GM23338 (cell line): ENCODE data around the gene HSPA12B. TPM values are rescaled to one million over a fixed set of nuclear protein-coding genes. Genes with fewer than 3 reads are reported as not detected.

ENCODE experiments used
- ATAC-seq: fragments of 200-7000 bp; cut with Tn5 transposase; 3 replicates; pipeline ENCODE4 v1.9.1; 2020
- DNase-seq: peaks from one replicate; pipeline ENCODE4 v3.0.0-alpha.2; 2015; ENCODE audit warnings: low spot score
- H2AFZ ChIP-seq: fragments of 200-600 bp; sonication (generic); 2 replicates; pipeline ENCODE4 v1.8.0; 2016; ENCODE audit warnings: antibody characterized with exemption, mild to moderate bottlenecking, moderate library complexity
- H3F3A ChIP-seq: fragments of 200-600 bp; sonication (generic); replicated peaks from 2 replicates; pipeline ENCODE4 v1.8.0; 2017; ENCODE audit warnings: antibody characterized with exemption, mixed run types, low read depth
- H3K27ac ChIP-seq: fragments of 200-600 bp; sonication (generic); 2 replicates; pipeline ENCODE4 v1.6.1; 2016; ENCODE audit warnings: low read depth
- H3K27me3 ChIP-seq: fragments of 200-600 bp; sonication (generic); 2 replicates; pipeline ENCODE4 v1.8.0; 2016; ENCODE audit warnings: mild to moderate bottlenecking, mixed run types, moderate library complexity; ENCODE audit not compliant: insufficient read depth
- H3K36me3 ChIP-seq: fragments of 200-600 bp; sonication (generic); 2 replicates; pipeline ENCODE4 v1.8.0; 2016; ENCODE audit warnings: mild to moderate bottlenecking; ENCODE audit not compliant: insufficient read depth
- H3K4me1 ChIP-seq: fragments of 200-600 bp; sonication (generic); 2 replicates; pipeline ENCODE4 v1.8.0; 2016; ENCODE audit warnings: mild to moderate bottlenecking, moderate library complexity; ENCODE audit not compliant: insufficient read depth
- H3K4me2 ChIP-seq: fragments of 200-600 bp; sonication (generic); 2 replicates; pipeline ENCODE4 v1.7.1; 2017; ENCODE audit warnings: mixed run types
- H3K4me3 ChIP-seq: fragments of 200-600 bp; sonication (generic); 2 replicates; pipeline ENCODE4 v1.6.1; 2016; ENCODE audit warnings: mixed run types
- H3K79me2 ChIP-seq: fragments of 200-600 bp; sonication (generic); replicated peaks from 2 replicates; pipeline ENCODE4 v1.8.0; 2017; ENCODE audit warnings: mild to moderate bottlenecking; ENCODE audit not compliant: insufficient read depth
- H3K9me2 ChIP-seq: fragments of 200-600 bp; sonication (generic); 2 replicates; pipeline ENCODE4 v1.8.0; 2017; ENCODE audit not compliant: insufficient read depth
- H4K20me1 ChIP-seq: fragments of 200-600 bp; sonication (generic); replicated peaks from 2 replicates; pipeline ENCODE4 v1.8.0; 2017; ENCODE audit warnings: mild to moderate bottlenecking; ENCODE audit not compliant: insufficient read depth
- H3K27ac Mint-ChIP-seq: 2 replicates; pipeline ENCODE4 v1.8.0; 2020; ENCODE audit warnings: inconsistent platforms, mild to moderate bottlenecking, moderate library complexity, mixed read lengths
- H3K27me3 Mint-ChIP-seq: 3 replicates; pipeline ENCODE4 v1.8.0; 2022; ENCODE audit warnings: low read depth, mild to moderate bottlenecking, moderate library complexity, mixed read lengths, inconsistent platforms; ENCODE audit not compliant: insufficient read depth, poor library complexity
- H3K36me3 Mint-ChIP-seq: 3 replicates; pipeline ENCODE4 v1.8.0; 2021; ENCODE audit warnings: low read depth, mild to moderate bottlenecking, inconsistent platforms, moderate library complexity, mixed read lengths
- H3K4me1 Mint-ChIP-seq: 3 replicates; pipeline ENCODE4 v1.8.0; 2020; ENCODE audit warnings: mild to moderate bottlenecking, inconsistent platforms, mixed read lengths
- H3K4me3 Mint-ChIP-seq: 3 replicates; pipeline ENCODE4 v1.8.0; 2021; ENCODE audit warnings: moderate library complexity, mild to moderate bottlenecking, inconsistent platforms, mixed read lengths
- H3K9me3 Mint-ChIP-seq: 3 replicates; pipeline ENCODE4 v1.8.0; 2020; ENCODE audit warnings: moderate library complexity, mild to moderate bottlenecking, inconsistent platforms, mixed read lengths
- CREB1 ChIP-seq: fragments of 250-450 bp; sonication (Bioruptor Pico); IDR thresholded peaks from 2 replicates; pipeline ENCODE4 v1.5.0; 2020; ENCODE audit warnings: low read depth, mild to moderate bottlenecking, moderate library complexity
- EZH2 ChIP-seq: fragments of 200-600 bp; sonication (generic); IDR thresholded peaks from one replicate; pipeline ENCODE4 v1.8.0; 2017; ENCODE audit warnings: antibody characterized with exemption, mild to moderate bottlenecking, low read depth; ENCODE audit not compliant: unreplicated experiment
- EZH2phosphoT487 ChIP-seq: fragments of 200-600 bp; sonication (generic); IDR thresholded peaks from one replicate; pipeline ENCODE4 v1.8.1; 2018; ENCODE audit warnings: antibody characterized with exemption; ENCODE audit not compliant: unreplicated experiment
- JUNB ChIP-seq: IDR thresholded peaks from one replicate; pipeline ENCODE4 v1.6.1; 2016; ENCODE audit warnings: antibody characterized with exemption; ENCODE audit not compliant: unreplicated experiment
- NANOG ChIP-seq: IDR thresholded peaks from 2 replicates; pipeline ENCODE4 v1.6.1; 2016; ENCODE audit warnings: antibody characterized with exemption, borderline replicate concordance
- POLR2AphosphoS5 ChIP-seq: IDR thresholded peaks from 2 replicates; pipeline ENCODE4 v1.6.1; 2016; ENCODE audit warnings: antibody characterized with exemption, low read depth
- STAT1 ChIP-seq: IDR thresholded peaks from one replicate; pipeline ENCODE4 v1.6.1; 2016; ENCODE audit warnings: antibody characterized with exemption; ENCODE audit not compliant: unreplicated experiment
- ZNF114 ChIP-seq: fragments of 250-450 bp; sonication (Bioruptor Pico); IDR thresholded peaks from 2 replicates; pipeline ENCODE4 v1.5.0; 2020; ENCODE audit warnings: mild to moderate bottlenecking, moderate library complexity
- ZNF331 ChIP-seq: fragments of 250-450 bp; sonication (Bioruptor Pico); IDR thresholded peaks from 2 replicates; pipeline ENCODE4 v1.5.0; 2020; ENCODE audit warnings: low read depth, mild to moderate bottlenecking, moderate library complexity
- polyA plus RNA-seq: library from polyadenylated mRNA; unstranded; fragments of >200 nt; fragmentation: Nextera tagmentation; extraction: Ambion mirVana; gene quantifications from 2 replicates; pipeline ENCODE4 v1.2.1, GENCODE V29; 2016
- total RNA-seq: library from RNA; depleted of rRNA; stranded (reverse); fragments of >200 nt; shearing (Covaris generic); gene quantifications from 2 replicates; pipeline ENCODE4 v1.2.3, GENCODE V29; 2014
- TF ChIP-seq, protein P1 (sequence below): fragments of 250-450 bp; sonication (Bioruptor Pico); IDR thresholded peaks from 2 replicates; pipeline ENCODE4 v1.5.0; 2020; ENCODE audit warnings: mild to moderate bottlenecking, moderate library complexity
- TF ChIP-seq, protein P2 (sequence below), 2 experiments: fragments of 200-600 bp in 1 of 2; sonication (generic) in 1 of 2; conservative IDR thresholded peaks; 2 replicates each; pipeline versions ENCODE4 v1.5.1 to v1.6.1; 2016 to 2017; ENCODE audit warnings: antibody characterized with exemption in 2 of 2, low read depth in 2 of 2, mild to moderate bottlenecking in 2 of 2, moderate library complexity in 1 of 2
- TF ChIP-seq, protein P3 (sequence below): IDR thresholded peaks from 2 replicates; pipeline ENCODE4 v1.6.1; 2016; ENCODE audit warnings: antibody characterized with exemption
- TF ChIP-seq, protein P4 (sequence below): IDR thresholded peaks from one replicate; pipeline ENCODE4 v1.6.1; 2018; ENCODE audit warnings: antibody characterized with exemption; ENCODE audit not compliant: unreplicated experiment

The HSPA12B gene
- total and polyA plus RNA-seq, 2 experiments from 2014 or later = 2.8 to 6.5 TPM

DNA sequence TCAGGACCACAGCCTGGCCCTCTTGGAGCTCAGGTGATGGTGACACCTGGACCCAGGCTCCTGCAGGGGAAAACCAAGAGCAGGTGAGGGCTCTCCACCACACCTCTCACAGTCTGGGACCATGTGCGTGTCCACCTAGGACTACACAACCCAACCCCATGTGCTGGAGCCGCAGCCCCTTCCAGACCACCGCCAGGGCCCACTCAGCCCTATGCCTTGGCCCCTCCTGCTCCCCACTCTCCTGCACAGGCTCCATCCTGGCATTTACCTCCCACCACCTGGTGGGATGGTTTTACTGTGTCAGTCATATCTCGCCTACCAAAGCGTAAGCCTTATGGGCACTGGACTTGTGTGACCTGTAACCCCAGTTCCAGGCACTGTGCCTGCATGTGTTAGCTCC, 37.6 kb upstream of the HSPA12B start:
- Histone ChIP-seq H3K4me1 (no peaks in the 10 kb centered on the region), H2AFZ (no peak overlapping the region), H3K4me2 (no peak overlapping the region), H4K20me1 (no peaks in the 10 kb centered on the region), H3K79me2 (no peaks in the 10 kb centered on the region), H3K36me3 (no peaks in the 10 kb centered on the region), H3K27ac (no peak overlapping the region), H3K4me3 (no peak overlapping the region), H3F3A (no peaks in the 10 kb centered on the region), H3K9me2 (no peaks in the 10 kb centered on the region), H3K27me3 (no peaks in the 10 kb centered on the region)
- TF ChIP-seq EZH2 (no peak), ZNF114 (CRISPR knock-in tag) (no peak), ZNF331 (CRISPR knock-in tag) (no peak), JUNB (no peak), NANOG (no peak), STAT1 (no peak), POLR2AphosphoS5 (no peak), CREB1 (CRISPR knock-in tag) (no peak), EZH2phosphoT487 (no peak)
- TF ChIP-seq, protein P1, sequence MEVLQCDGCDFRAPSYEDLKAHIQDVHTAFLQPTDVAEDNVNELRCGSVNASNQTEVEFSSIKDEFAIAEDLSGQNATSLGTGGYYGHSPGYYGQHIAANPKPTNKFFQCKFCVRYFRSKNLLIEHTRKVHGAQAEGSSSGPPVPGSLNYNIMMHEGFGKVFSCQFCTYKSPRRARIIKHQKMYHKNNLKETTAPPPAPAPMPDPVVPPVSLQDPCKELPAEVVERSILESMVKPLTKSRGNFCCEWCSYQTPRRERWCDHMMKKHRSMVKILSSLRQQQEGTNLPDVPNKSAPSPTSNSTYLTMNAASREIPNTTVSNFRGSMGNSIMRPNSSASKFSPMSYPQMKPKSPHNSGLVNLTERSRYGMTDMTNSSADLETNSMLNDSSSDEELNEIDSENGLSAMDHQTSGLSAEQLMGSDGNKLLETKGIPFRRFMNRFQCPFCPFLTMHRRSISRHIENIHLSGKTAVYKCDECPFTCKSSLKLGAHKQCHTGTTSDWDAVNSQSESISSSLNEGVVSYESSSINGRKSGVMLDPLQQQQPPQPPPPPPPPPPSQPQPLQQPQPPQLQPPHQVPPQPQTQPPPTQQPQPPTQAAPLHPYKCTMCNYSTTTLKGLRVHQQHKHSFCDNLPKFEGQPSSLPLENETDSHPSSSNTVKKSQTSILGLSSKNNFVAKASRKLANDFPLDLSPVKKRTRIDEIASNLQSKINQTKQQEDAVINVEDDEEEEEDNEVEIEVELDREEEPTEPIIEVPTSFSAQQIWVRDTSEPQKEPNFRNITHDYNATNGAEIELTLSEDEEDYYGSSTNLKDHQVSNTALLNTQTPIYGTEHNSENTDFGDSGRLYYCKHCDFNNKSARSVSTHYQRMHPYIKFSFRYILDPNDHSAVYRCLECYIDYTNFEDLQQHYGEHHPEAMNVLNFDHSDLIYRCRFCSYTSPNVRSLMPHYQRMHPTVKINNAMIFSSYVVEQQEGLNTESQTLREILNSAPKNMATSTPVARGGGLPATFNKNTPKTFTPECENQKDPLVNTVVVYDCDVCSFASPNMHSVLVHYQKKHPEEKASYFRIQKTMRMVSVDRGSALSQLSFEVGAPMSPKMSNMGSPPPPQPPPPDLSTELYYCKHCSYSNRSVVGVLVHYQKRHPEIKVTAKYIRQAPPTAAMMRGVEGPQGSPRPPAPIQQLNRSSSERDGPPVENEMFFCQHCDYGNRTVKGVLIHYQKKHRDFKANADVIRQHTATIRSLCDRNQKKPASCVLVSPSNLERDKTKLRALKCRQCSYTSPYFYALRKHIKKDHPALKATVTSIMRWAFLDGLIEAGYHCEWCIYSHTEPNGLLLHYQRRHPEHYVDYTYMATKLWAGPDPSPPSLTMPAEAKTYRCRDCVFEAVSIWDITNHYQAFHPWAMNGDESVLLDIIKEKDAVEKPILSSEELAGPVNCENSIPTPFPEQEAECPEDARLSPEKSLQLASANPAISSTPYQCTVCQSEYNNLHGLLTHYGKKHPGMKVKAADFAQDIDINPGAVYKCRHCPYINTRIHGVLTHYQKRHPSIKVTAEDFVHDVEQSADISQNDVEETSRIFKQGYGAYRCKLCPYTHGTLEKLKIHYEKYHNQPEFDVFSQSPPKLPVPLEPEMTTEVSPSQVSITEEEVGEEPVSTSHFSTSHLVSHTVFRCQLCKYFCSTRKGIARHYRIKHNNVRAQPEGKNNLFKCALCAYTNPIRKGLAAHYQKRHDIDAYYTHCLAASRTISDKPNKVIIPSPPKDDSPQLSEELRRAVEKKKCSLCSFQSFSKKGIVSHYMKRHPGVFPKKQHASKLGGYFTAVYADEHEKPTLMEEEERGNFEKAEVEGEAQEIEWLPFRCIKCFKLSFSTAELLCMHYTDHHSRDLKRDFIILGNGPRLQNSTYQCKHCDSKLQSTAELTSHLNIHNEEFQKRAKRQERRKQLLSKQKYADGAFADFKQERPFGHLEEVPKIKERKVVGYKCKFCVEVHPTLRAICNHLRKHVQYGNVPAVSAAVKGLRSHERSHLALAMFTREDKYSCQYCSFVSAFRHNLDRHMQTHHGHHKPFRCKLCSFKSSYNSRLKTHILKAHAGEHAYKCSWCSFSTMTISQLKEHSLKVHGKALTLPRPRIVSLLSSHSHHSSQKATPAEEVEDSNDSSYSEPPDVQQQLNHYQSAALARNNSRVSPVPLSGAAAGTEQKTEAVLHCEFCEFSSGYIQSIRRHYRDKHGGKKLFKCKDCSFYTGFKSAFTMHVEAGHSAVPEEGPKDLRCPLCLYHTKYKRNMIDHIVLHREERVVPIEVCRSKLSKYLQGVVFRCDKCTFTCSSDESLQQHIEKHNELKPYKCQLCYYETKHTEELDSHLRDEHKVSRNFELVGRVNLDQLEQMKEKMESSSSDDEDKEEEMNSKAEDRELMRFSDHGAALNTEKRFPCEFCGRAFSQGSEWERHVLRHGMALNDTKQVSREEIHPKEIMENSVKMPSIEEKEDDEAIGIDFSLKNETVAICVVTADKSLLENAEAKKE (CRISPR knock-in tag) = no peak
- TF ChIP-seq, protein P2, sequence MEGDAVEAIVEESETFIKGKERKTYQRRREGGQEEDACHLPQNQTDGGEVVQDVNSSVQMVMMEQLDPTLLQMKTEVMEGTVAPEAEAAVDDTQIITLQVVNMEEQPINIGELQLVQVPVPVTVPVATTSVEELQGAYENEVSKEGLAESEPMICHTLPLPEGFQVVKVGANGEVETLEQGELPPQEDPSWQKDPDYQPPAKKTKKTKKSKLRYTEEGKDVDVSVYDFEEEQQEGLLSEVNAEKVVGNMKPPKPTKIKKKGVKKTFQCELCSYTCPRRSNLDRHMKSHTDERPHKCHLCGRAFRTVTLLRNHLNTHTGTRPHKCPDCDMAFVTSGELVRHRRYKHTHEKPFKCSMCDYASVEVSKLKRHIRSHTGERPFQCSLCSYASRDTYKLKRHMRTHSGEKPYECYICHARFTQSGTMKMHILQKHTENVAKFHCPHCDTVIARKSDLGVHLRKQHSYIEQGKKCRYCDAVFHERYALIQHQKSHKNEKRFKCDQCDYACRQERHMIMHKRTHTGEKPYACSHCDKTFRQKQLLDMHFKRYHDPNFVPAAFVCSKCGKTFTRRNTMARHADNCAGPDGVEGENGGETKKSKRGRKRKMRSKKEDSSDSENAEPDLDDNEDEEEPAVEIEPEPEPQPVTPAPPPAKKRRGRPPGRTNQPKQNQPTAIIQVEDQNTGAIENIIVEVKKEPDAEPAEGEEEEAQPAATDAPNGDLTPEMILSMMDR (conservative IDR thresholded peaks at IDR 0.05; ENCODE audit: low read depth in 2 of 2) = no peak
- TF ChIP-seq, protein P3, sequence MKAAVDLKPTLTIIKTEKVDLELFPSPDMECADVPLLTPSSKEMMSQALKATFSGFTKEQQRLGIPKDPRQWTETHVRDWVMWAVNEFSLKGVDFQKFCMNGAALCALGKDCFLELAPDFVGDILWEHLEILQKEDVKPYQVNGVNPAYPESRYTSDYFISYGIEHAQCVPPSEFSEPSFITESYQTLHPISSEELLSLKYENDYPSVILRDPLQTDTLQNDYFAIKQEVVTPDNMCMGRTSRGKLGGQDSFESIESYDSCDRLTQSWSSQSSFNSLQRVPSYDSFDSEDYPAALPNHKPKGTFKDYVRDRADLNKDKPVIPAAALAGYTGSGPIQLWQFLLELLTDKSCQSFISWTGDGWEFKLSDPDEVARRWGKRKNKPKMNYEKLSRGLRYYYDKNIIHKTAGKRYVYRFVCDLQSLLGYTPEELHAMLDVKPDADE = no peak
- TF ChIP-seq, protein P4, sequence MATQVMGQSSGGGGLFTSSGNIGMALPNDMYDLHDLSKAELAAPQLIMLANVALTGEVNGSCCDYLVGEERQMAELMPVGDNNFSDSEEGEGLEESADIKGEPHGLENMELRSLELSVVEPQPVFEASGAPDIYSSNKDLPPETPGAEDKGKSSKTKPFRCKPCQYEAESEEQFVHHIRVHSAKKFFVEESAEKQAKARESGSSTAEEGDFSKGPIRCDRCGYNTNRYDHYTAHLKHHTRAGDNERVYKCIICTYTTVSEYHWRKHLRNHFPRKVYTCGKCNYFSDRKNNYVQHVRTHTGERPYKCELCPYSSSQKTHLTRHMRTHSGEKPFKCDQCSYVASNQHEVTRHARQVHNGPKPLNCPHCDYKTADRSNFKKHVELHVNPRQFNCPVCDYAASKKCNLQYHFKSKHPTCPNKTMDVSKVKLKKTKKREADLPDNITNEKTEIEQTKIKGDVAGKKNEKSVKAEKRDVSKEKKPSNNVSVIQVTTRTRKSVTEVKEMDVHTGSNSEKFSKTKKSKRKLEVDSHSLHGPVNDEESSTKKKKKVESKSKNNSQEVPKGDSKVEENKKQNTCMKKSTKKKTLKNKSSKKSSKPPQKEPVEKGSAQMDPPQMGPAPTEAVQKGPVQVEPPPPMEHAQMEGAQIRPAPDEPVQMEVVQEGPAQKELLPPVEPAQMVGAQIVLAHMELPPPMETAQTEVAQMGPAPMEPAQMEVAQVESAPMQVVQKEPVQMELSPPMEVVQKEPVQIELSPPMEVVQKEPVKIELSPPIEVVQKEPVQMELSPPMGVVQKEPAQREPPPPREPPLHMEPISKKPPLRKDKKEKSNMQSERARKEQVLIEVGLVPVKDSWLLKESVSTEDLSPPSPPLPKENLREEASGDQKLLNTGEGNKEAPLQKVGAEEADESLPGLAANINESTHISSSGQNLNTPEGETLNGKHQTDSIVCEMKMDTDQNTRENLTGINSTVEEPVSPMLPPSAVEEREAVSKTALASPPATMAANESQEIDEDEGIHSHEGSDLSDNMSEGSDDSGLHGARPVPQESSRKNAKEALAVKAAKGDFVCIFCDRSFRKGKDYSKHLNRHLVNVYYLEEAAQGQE = no peak
- ATAC-seq = no peak
- no peak for DNase-seq
- H3K9me3 Mint-ChIP-seq = peaks cover 3% of the 10 kb centered on the region; the same call in 1 of the 3 replicates
- peaks cover 7% of the 10 kb centered on the region for H3K27me3 Mint-ChIP-seq
- H3K27ac Mint-ChIP-seq = no peak overlapping the region
- no peaks in the 10 kb centered on the region for H3K4me1 Mint-ChIP-seq
- no peak overlapping the region for H3K4me3 Mint-ChIP-seq
- H3K36me3 Mint-ChIP-seq = no peaks in the 10 kb centered on the region; the same call in 2 of the 3 replicates
